D341Med (cell line): ENCODE results near the gene EHF.

Experiments
- DNase-seq: peaks from one replicate; pipeline ENCODE4 v3.0.0; 2012; ENCODE audit warnings: low spot score

Gene EHF

GRCh38 chr11:34646431-34646830 lies 25.5 kb downstream of the EHF start:
- no peak for DNase-seq

- no peak for DNase-seq
Measured at GRCh38 chr11:34647131-34647530, 26.2 kb downstream of the EHF start.

GRCh38 chr11:34647532-34647931 lies 26.6 kb downstream of the EHF start:
- no peak for DNase-seq

- DNase-seq: no peak
Measured at GRCh38 chr11:34648036-34648435, 27.1 kb downstream of the EHF start.

- DNase-seq: no peak
Measured at GRCh38 chr11:34649597-34649996, 28.7 kb downstream of the EHF start.

GRCh38 chr11:34650528-34650927 lies 29.6 kb downstream of the EHF start:
- DNase-seq: no peak

GRCh38 chr11:34651551-34651950 lies 30.7 kb downstream of the EHF start:
- no peak for DNase-seq

- no peak for DNase-seq
Measured at GRCh38 chr11:34652191-34652973, 31.5 kb downstream of the EHF start.

- no peak for DNase-seq
Measured at GRCh38 chr11:34653031-34653430, 32.1 kb downstream of the EHF start.

- no peak for DNase-seq
Measured at GRCh38 chr11:34653851-34654482, 33.1 kb downstream of the EHF start.

GRCh38 chr11:34654483-34655334 lies 33.8 kb downstream of the EHF start:
- DNase-seq: no peak

- DNase-seq: no peak
Measured at GRCh38 chr11:34655335-34656008, 34.6 kb downstream of the EHF start.

- DNase-seq: no peak
Measured at GRCh38 chr11:34656062-34656720, 35.3 kb downstream of the EHF start.

- no peak for DNase-seq
Measured at GRCh38 chr11:34658071-34659015, 37.5 kb downstream of the EHF start.

GRCh38 chr11:34659096-34659733 lies 38.3 kb downstream of the EHF start:
- DNase-seq: no peak

GRCh38 chr11:34665077-34665835 lies 44.4 kb downstream of the EHF start:
- DNase-seq: no peak

- no peak for DNase-seq
Measured at GRCh38 chr11:34667810-34668582, 47.1 kb downstream of the EHF start.

- no peak for DNase-seq
Measured at GRCh38 chr11:34668583-34669053, 47.7 kb downstream of the EHF start.
